ENCODE measurements around the gene SCN7A.
A peak's percentile ranks its signal among the peaks of the same experiment; 100 is the strongest.
"Not testable (repeated sequence)": the region's sequence is repeated elsewhere in the genome, so short reads cannot be mapped to it uniquely, and the experiment has no call there.

SCN7A gene

DNA sequence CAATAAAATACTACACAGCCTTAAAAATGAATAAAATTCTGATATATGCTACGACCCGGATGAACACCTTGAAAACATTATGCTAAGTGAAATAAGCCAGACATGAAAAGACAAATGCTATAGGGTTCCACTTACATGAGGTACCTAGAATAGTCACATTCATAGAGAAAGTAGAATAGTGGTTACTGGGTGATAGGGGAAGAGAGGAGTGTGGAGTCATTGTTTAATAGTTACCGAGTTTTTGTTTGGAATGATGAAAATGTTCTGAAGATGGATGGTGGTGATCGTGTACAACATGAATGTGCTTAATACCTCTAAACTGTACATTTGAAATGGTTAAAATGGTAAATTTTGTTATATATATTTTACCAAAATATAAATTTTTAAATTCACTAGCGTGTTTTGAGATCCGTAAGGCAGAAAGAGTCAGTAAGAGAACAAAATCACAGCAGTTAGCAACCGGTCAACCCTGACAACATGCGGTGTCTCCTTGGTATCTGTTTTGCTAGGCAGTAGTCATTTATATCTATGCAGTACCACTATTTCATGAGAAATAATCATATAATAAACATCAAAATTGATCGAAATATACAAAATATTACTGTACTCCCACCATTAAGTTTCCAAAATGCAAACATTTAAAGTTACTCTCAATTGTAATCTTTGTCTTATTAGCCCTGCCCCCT is 129.4 kb downstream of the SCN7A start:
- Histone ChIP-seq H3K4me3 (ENCODE audit: control insufficient read depth in 1 of 7, extremely low read depth in 1 of 7, insufficient read depth in 4 of 7, low read depth in 2 of 7, low read length in 6 of 7) (no peak overlapping the region), H3K9me3 (ENCODE audit: control extremely low read depth in 1 of 5, control insufficient read depth in 4 of 5, insufficient read depth in 2 of 5, low read depth in 1 of 5, low read length in 4 of 5) (no peaks in the 10 kb centered on the region), H3K4me1 (ENCODE audit: control extremely low read depth in 1 of 4, control insufficient read depth in 4 of 4, insufficient read depth in 4 of 4, low read length in 3 of 4) (peaks cover 0 to 16% (median 4%) of the 10 kb centered on the region in 4 experiments), H3K27ac (ENCODE audit: insufficient read depth in 1 of 2, low read depth in 1 of 2, low read length in 2 of 2, poor library complexity in 1 of 2, severe bottlenecking in 2 of 2) (no peak overlapping the region), H3K36me3 (ENCODE audit: control insufficient read depth in 4 of 4, insufficient read depth in 4 of 4, low read length in 3 of 4) (no peaks in the 10 kb centered on the region), H3K27me3 (replicated peaks in 2 of 5; ENCODE audit: control insufficient read depth in 4 of 5, insufficient read depth in 5 of 5, low read length in 4 of 5) (no peaks in the 10 kb centered on the region)
- 93% methylated on average over 2 of the region's 9 CpGs for WGBS (ENCODE audit: insufficient coverage)
- ChIA-PET CTCF (no interaction called here), POLR2A (no interaction called here)
- no peak for DNase-seq

- ChIA-PET POLR2A (no interaction called here), CTCF (interaction anchor here (0.6 to 3.2 kb wide), 20 partner anchors 8 to 1757 kb away, joined by 3 to 37 read pairs (median 4); partner anchors contain the start of gene SCN9A)
- Histone ChIP-seq H3K4me3 (ENCODE audit: control insufficient read depth in 1 of 7, extremely low read depth in 1 of 7, insufficient read depth in 4 of 7, low read depth in 2 of 7, low read length in 6 of 7) (no peak overlapping the region), H3K9me3 (ENCODE audit: control extremely low read depth in 1 of 5, control insufficient read depth in 4 of 5, insufficient read depth in 2 of 5, low read depth in 1 of 5, low read length in 4 of 5) (no peaks in the 10 kb centered on the region), H3K27me3 (replicated peaks in 2 of 5; ENCODE audit: control insufficient read depth in 4 of 5, insufficient read depth in 5 of 5, low read length in 4 of 5) (no peaks in the 10 kb centered on the region), H3K27ac (ENCODE audit: insufficient read depth in 1 of 2, low read depth in 1 of 2, low read length in 2 of 2, poor library complexity in 1 of 2, severe bottlenecking in 2 of 2) (no peak overlapping the region), H3K4me1 (ENCODE audit: control extremely low read depth in 1 of 4, control insufficient read depth in 4 of 4, insufficient read depth in 4 of 4, low read length in 3 of 4) (peaks cover 0 to 19% (median 4%) of the 10 kb centered on the region in 4 experiments), H3K36me3 (ENCODE audit: control insufficient read depth in 4 of 4, insufficient read depth in 4 of 4, low read length in 3 of 4) (no peaks in the 10 kb centered on the region)
- WGBS (ENCODE audit: insufficient coverage): 88% methylated on average over 2 of the region's 3 CpGs
- peak; percentile 56 to 76 (median 76) for DNase-seq
These were observed 132.5 kb downstream of the SCN7A start for GRCh38 chr2:166361351-166362153.

DNA sequence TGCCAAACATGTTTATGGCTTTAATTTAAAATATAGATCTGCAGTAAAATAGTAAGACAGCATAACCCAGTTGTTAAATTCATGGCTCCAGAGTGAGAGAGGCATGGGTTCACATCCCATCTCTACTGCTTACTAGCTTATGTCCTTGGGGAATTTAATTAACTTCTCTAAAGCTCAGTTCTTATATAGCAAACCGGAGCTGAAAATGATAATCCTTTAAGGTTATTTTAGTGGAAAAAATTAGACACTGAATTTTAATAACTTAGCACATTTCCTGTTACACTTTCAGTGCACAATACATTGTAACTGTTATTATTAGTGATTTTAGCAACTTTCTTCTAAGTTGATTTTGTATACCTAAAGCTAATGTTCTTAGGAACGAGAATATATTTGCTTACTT is 133.1 kb downstream of the SCN7A start:
- Histone ChIP-seq H3K4me1 (ENCODE audit: control extremely low read depth in 1 of 4, control insufficient read depth in 4 of 4, insufficient read depth in 4 of 4, low read length in 3 of 4) (peaks cover 0 to 12% (median 2%) of the 10 kb centered on the region in 4 experiments), H3K9me3 (ENCODE audit: control extremely low read depth in 1 of 5, control insufficient read depth in 4 of 5, insufficient read depth in 2 of 5, low read depth in 1 of 5, low read length in 4 of 5) (no peaks in the 10 kb centered on the region), H3K4me3 (ENCODE audit: control insufficient read depth in 1 of 7, extremely low read depth in 1 of 7, insufficient read depth in 4 of 7, low read depth in 2 of 7, low read length in 6 of 7) (no peak overlapping the region), H3K36me3 (ENCODE audit: control insufficient read depth in 4 of 4, insufficient read depth in 4 of 4, low read length in 3 of 4) (no peaks in the 10 kb centered on the region), H3K27me3 (replicated peaks in 2 of 5; ENCODE audit: control insufficient read depth in 4 of 5, insufficient read depth in 5 of 5, low read length in 4 of 5) (no peaks in the 10 kb centered on the region), H3K27ac (ENCODE audit: insufficient read depth in 1 of 2, low read depth in 1 of 2, low read length in 2 of 2, poor library complexity in 1 of 2, severe bottlenecking in 2 of 2) (no peak overlapping the region)
- ChIA-PET CTCF (interaction anchor here (0.6 to 3.2 kb wide), 19 partner anchors 9 to 1758 kb away, joined by 3 to 37 read pairs (median 5); partner anchors contain the start of gene SCN9A), POLR2A (no interaction called here)
- DNase-seq: no peak
- WGBS (ENCODE audit: insufficient coverage): no CpG with 5 or more reads among the region's 2 CpGs

DNA sequence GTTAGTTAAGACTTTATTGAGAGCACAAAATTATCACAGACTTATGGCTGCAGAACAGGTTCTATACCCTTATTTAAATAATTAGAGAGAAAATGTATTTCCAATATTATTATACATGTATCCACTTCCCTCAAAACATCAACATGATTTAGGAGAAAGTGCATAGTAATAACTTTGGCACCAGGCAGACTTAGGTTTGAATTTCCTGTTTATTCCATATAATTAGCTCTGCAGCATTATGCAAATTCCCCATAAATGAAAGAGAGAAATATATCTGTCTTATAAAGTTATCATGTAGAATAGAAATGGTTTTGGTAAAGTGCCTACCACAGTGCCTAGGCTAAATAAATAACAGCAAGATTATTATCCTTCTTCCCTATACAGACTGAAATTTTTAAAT is 133.6 kb downstream of the SCN7A start:
- no peak for DNase-seq
- POLR2A ChIA-PET: no interaction called here
- Histone ChIP-seq H3K4me1 (ENCODE audit: control extremely low read depth in 1 of 4, control insufficient read depth in 4 of 4, insufficient read depth in 4 of 4, low read length in 3 of 4) (peaks cover 0 to 9% (median 1%) of the 10 kb centered on the region in 4 experiments), H3K27me3 (replicated peaks in 2 of 5; ENCODE audit: control insufficient read depth in 4 of 5, insufficient read depth in 5 of 5, low read length in 4 of 5) (no peaks in the 10 kb centered on the region), H3K36me3 (ENCODE audit: control insufficient read depth in 4 of 4, insufficient read depth in 4 of 4, low read length in 3 of 4) (no peaks in the 10 kb centered on the region), H3K9me3 (ENCODE audit: control extremely low read depth in 1 of 5, control insufficient read depth in 4 of 5, insufficient read depth in 2 of 5, low read depth in 1 of 5, low read length in 4 of 5) (no peaks in the 10 kb centered on the region), H3K4me3 (ENCODE audit: control insufficient read depth in 1 of 7, extremely low read depth in 1 of 7, insufficient read depth in 4 of 7, low read depth in 2 of 7, low read length in 6 of 7) (no peak overlapping the region), H3K27ac (ENCODE audit: insufficient read depth in 1 of 2, low read depth in 1 of 2, low read length in 2 of 2, poor library complexity in 1 of 2, severe bottlenecking in 2 of 2) (no peak overlapping the region)
- CTCF ChIA-PET: interaction anchor here (0.9 to 3.2 kb wide), 15 partner anchors 8 to 1758 kb away, joined by 3 to 37 read pairs (median 5); partner anchors contain the start of gene SCN9A

DNA sequence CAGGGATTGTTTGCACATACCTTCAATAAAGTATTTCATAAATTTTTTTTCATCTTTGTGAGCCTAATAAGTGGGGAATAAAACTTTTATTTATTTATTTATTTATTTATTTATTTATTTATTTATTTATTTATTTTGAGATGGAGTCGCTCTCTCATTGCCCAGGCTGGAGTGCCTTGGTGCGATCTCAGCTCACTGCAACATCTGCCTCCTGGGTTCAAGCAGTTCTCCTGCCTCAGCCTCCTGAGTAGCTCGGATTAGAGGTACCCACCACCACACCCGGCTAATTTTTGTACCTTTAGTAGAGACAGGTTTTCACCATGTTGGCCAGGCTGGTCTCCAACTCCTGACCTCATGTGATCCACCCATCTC is 136.1 kb downstream of the SCN7A start:
- H3K9me3 ChIP-seq (ENCODE audit: control extremely low read depth in 1 of 5, control insufficient read depth in 4 of 5, insufficient read depth in 2 of 5, low read depth in 1 of 5, low read length in 4 of 5); H3K4me3 ChIP-seq (ENCODE audit: control insufficient read depth in 1 of 7, extremely low read depth in 1 of 7, insufficient read depth in 4 of 7, low read depth in 2 of 7, low read length in 6 of 7); H3K4me1 ChIP-seq (ENCODE audit: control extremely low read depth in 1 of 4, control insufficient read depth in 4 of 4, insufficient read depth in 4 of 4, low read length in 3 of 4); DNase-seq; H3K36me3 ChIP-seq (ENCODE audit: control insufficient read depth in 4 of 4, insufficient read depth in 4 of 4, low read length in 3 of 4); POLR2A ChIA-PET; H3K27me3 ChIP-seq (replicated peaks in 2 of 5; ENCODE audit: control insufficient read depth in 4 of 5, insufficient read depth in 5 of 5, low read length in 4 of 5); H3K27ac ChIP-seq (ENCODE audit: insufficient read depth in 1 of 2, low read depth in 1 of 2, low read length in 2 of 2, poor library complexity in 1 of 2, severe bottlenecking in 2 of 2): not testable (repeated sequence)
- CTCF ChIA-PET: interaction anchor here (1.5 to 3.7 kb wide), 2 partner anchors 28 to 63 kb away, joined by 5 to 12 read pairs; no protein-coding TSS in a partner anchor
- WGBS (ENCODE audit: insufficient coverage): 100% methylated on average over 2 of the region's 4 CpGs

GRCh38 chr2:166357068-166357949 is 136.7 kb downstream of the SCN7A start:
- ChIA-PET POLR2A (no interaction called here), CTCF (interaction anchor here (1.5 to 3.7 kb wide), 2 partner anchors 28 to 64 kb away, joined by 5 to 12 read pairs; no protein-coding TSS in a partner anchor)
- Histone ChIP-seq H3K27ac (ENCODE audit: insufficient read depth in 1 of 2, low read depth in 1 of 2, low read length in 2 of 2, poor library complexity in 1 of 2, severe bottlenecking in 2 of 2) (peak overlapping the region in 1 of 2 experiments; percentile 3), H3K9me3 (ENCODE audit: control extremely low read depth in 1 of 5, control insufficient read depth in 4 of 5, insufficient read depth in 2 of 5, low read depth in 1 of 5, low read length in 4 of 5) (no peaks in the 10 kb centered on the region), H3K4me1 (ENCODE audit: control extremely low read depth in 1 of 4, control insufficient read depth in 4 of 4, insufficient read depth in 4 of 4, low read length in 3 of 4) (peaks cover 0 to 3% (median 0%) of the 10 kb centered on the region in 4 experiments), H3K36me3 (ENCODE audit: control insufficient read depth in 4 of 4, insufficient read depth in 4 of 4, low read length in 3 of 4) (no peaks in the 10 kb centered on the region), H3K4me3 (ENCODE audit: control insufficient read depth in 1 of 7, extremely low read depth in 1 of 7, insufficient read depth in 4 of 7, low read depth in 2 of 7, low read length in 6 of 7) (no peak overlapping the region), H3K27me3 (replicated peaks in 2 of 5; ENCODE audit: control insufficient read depth in 4 of 5, insufficient read depth in 5 of 5, low read length in 4 of 5) (no peaks in the 10 kb centered on the region)
- 93% methylated on average over 4 of the region's 7 CpGs for WGBS (ENCODE audit: insufficient coverage)
- no peak for DNase-seq

All from common myeloid progenitor, CD34-positive (primary cell).